IgD-negative memory B cell (primary cell): ENCODE results near the gene TNIK. TPM values are rescaled to one million over a fixed set of nuclear protein-coding genes. Genes with fewer than 3 reads are reported as not detected.

ENCODE experiments used
- H3K27ac Mint-ChIP-seq, 3 donors: one replicate each; pipeline ENCODE4 v1.8.0; 2020 to 2022; ENCODE audit warnings: mild to moderate bottlenecking in 3 of 3, mixed read lengths in 3 of 3, moderate library complexity in 1 of 3
- H3K27me3 Mint-ChIP-seq: one replicate; pipeline ENCODE4 v1.8.0; 2021; ENCODE audit warnings: mixed read lengths
- H3K36me3 Mint-ChIP-seq: one replicate; pipeline ENCODE4 v1.8.0; 2020; ENCODE audit warnings: mild to moderate bottlenecking, mixed read lengths
- H3K4me1 Mint-ChIP-seq, 3 donors: one replicate each; pipeline ENCODE4 v1.8.0; 2020 to 2022; ENCODE audit warnings: mixed read lengths in 3 of 3, mild to moderate bottlenecking in 1 of 3
- H3K4me3 Mint-ChIP-seq, 4 donors: one replicate each; pipeline ENCODE4 v1.8.0; 2020 to 2022; ENCODE audit warnings: mild to moderate bottlenecking in 4 of 4, mixed read lengths in 4 of 4, moderate library complexity in 3 of 4
- H3K9me3 Mint-ChIP-seq, 3 donors: one replicate each; pipeline ENCODE4 v1.8.0; 2020 to 2021; ENCODE audit warnings: mixed read lengths in 3 of 3, mild to moderate bottlenecking in 1 of 3
- polyA plus RNA-seq: library from polyadenylated mRNA; unstranded; fragments of 300-500 nt; fragmentation: Illumina TruSeq; gene quantifications from one replicate; pipeline ENCODE4 v1.2.3, GENCODE V29; 2021

TNIK gene
- polyA plus RNA-seq, 1 donor from 2014 or later, result 3.0 TPM

DNA sequence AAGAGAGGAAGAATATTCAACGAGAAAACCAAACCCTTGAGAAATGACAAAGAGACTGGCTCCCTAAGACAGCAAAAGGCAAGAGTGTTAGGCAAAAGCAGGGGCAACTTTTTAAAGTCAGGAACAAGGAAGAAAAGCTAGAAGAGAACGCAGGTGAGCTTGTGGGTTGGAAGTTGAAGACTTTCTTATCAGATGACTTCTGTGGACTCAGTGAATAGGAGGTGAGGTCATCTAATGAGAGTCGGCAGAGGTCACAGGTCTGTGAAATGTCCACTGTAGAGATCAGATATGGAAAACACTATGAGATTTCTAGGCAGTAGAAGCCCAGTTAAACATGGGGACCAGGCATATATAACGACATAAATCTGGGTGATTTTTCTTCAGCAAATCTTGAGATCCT, 27.2 kb upstream of the TNIK start:
- Mint-ChIP-seq H3K4me1 (peaks cover 5 to 8% (median 6%) of the 10 kb centered on the region in 3 donors), H3K27me3 (no peaks in the 10 kb centered on the region), H3K27ac (no peak overlapping the region), H3K9me3 (no peaks in the 10 kb centered on the region), H3K4me3 (no peak overlapping the region), H3K36me3 (no peaks in the 10 kb centered on the region)

GRCh38 chr3:171485338-171485737, 25.1 kb upstream of the TNIK start:
- Mint-ChIP-seq H3K4me1 (peaks cover 5 to 8% (median 8%) of the 10 kb centered on the region in 3 donors), H3K27ac (no peak overlapping the region), H3K4me3 (no peak overlapping the region), H3K9me3 (peaks cover 0 to 3% (median 0%) of the 10 kb centered on the region in 3 donors), H3K36me3 (no peaks in the 10 kb centered on the region), H3K27me3 (no peaks in the 10 kb centered on the region)

GRCh38 chr3:171481011-171481410, 20.8 kb upstream of the TNIK start:
- no peaks in the 10 kb centered on the region for H3K36me3 Mint-ChIP-seq
- H3K9me3 Mint-ChIP-seq, result peaks cover 0 to 3% (median 0%) of the 10 kb centered on the region in 3 donors
- H3K4me1 Mint-ChIP-seq, result peaks cover 6 to 8% (median 6%) of the 10 kb centered on the region in 3 donors
- no peak overlapping the region for H3K4me3 Mint-ChIP-seq
- H3K27me3 Mint-ChIP-seq, result no peaks in the 10 kb centered on the region
- no peak overlapping the region for H3K27ac Mint-ChIP-seq

DNA sequence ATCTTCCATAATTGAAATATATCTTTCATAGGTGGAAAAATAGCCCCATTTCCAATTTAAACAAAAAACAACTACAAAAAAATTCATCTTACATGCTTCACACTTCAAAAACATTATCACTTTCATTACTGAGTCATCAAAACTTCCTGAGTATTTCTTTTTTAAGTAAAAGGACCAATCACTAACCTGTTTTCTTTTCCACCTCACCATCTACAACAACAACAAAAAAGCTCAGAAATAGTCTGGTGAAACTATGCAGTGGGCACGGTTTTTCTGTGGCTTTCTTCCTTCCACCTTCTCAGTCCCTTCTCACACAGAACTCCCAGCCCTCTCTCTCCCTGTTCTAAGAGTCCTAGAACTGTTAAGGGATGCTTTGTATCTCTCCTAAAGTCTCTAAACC, 20.3 kb upstream of the TNIK start:
- Mint-ChIP-seq H3K27me3 (no peaks in the 10 kb centered on the region), H3K9me3 (peaks cover 0 to 3% (median 0%) of the 10 kb centered on the region in 3 donors), H3K4me1 (peaks cover 6 to 8% (median 6%) of the 10 kb centered on the region in 3 donors), H3K4me3 (no peak overlapping the region), H3K27ac (no peak overlapping the region), H3K36me3 (no peaks in the 10 kb centered on the region)

- H3K4me1 Mint-ChIP-seq, result peaks cover 6 to 8% (median 6%) of the 10 kb centered on the region in 3 donors
- no peak overlapping the region for H3K4me3 Mint-ChIP-seq
- peaks cover 4% of the 10 kb centered on the region for H3K27me3 Mint-ChIP-seq
- H3K27ac Mint-ChIP-seq, result no peak overlapping the region
- peaks cover 2% of the 10 kb centered on the region for H3K36me3 Mint-ChIP-seq
- H3K9me3 Mint-ChIP-seq, result peaks cover 0 to 3% (median 0%) of the 10 kb centered on the region in 3 donors
Measured at GRCh38 chr3:171476532-171477102, 16.4 kb upstream of the TNIK start.

DNA sequence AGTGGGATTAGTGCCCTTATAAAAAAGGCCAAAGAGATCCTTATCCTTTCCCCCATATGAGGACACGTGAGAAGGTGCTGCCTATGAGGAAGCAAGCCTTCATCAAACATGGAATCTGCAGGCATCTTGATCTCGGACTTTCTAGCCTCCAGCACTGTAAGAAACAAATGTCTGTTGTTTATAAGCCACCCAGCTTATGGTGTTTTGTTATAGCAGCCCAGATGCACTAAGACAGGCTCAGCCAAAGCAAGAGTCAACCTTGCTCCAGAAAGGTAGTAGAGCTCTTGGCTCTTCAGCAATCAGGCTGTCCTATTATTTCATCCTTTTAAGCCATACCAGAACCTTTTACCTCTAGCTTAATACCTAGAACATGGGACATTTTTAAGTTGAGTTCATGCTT, 12.3 kb upstream of the TNIK start:
- H3K27me3 Mint-ChIP-seq, result peaks cover 13% of the 10 kb centered on the region
- no peak overlapping the region for H3K4me3 Mint-ChIP-seq
- no peak overlapping the region for H3K27ac Mint-ChIP-seq
- no peaks in the 10 kb centered on the region for H3K9me3 Mint-ChIP-seq
- H3K36me3 Mint-ChIP-seq, result peaks cover 2% of the 10 kb centered on the region
- no peaks in the 10 kb centered on the region for H3K4me1 Mint-ChIP-seq

- Mint-ChIP-seq H3K9me3 (no peaks in the 10 kb centered on the region), H3K27ac (no peak overlapping the region), H3K36me3 (peaks cover 2% of the 10 kb centered on the region), H3K4me1 (no peaks in the 10 kb centered on the region), H3K4me3 (no peak overlapping the region), H3K27me3 (peaks cover 16% of the 10 kb centered on the region)
Measured at GRCh38 chr3:171470714-171471227, 10.6 kb upstream of the TNIK start.

GRCh38 chr3:171469376-171469775, 9.2 kb upstream of the TNIK start:
- Mint-ChIP-seq H3K27me3 (peaks cover 17% of the 10 kb centered on the region), H3K9me3 (no peaks in the 10 kb centered on the region), H3K27ac (no peak overlapping the region), H3K4me1 (no peaks in the 10 kb centered on the region), H3K4me3 (no peak overlapping the region), H3K36me3 (peaks cover 2% of the 10 kb centered on the region)

- peaks cover 17% of the 10 kb centered on the region for H3K27me3 Mint-ChIP-seq
- H3K9me3 Mint-ChIP-seq, result no peaks in the 10 kb centered on the region
- no peaks in the 10 kb centered on the region for H3K4me1 Mint-ChIP-seq
- H3K27ac Mint-ChIP-seq, result no peak overlapping the region
- peak overlapping the region in 1 of 4 donors; percentile 45 for H3K4me3 Mint-ChIP-seq
- H3K36me3 Mint-ChIP-seq, result peaks cover 1% of the 10 kb centered on the region
Measured at GRCh38 chr3:171468296-171468906, 8.2 kb upstream of the TNIK start.

GRCh38 chr3:171465763-171466162, 5.6 kb upstream of the TNIK start:
- Mint-ChIP-seq H3K27ac (peak overlapping the region in 1 of 3 donors; percentile 9), H3K9me3 (no peaks in the 10 kb centered on the region), H3K36me3 (no peaks in the 10 kb centered on the region), H3K4me3 (no peak overlapping the region), H3K27me3 (peaks cover 13% of the 10 kb centered on the region), H3K4me1 (peaks cover 3 to 7% (median 7%) of the 10 kb centered on the region in 3 donors)

DNA sequence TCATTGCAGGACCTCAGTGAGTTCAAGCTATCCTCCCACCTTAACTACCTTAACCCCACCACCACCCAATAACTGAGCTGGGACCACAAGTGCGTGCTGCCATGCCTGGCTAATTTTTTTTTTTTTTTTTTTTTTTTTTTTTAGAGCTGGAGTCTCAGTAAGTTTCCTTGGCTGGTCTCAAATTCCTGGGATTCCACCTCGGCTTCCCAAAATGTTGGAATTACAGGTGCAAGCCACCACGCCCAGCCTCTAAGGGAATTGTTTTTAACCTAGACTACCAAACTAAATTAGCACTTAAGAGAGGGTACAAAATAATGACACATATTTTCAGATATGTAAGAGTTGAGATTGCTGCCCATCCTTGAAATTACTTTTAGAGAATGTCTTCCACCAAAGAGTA, 4.3 kb upstream of the TNIK start:
- Mint-ChIP-seq H3K9me3 (no peaks in the 10 kb centered on the region), H3K4me3 (no peak overlapping the region), H3K36me3 (no peaks in the 10 kb centered on the region), H3K27ac (no peak overlapping the region), H3K4me1 (peaks cover 3 to 7% (median 7%) of the 10 kb centered on the region in 3 donors), H3K27me3 (peaks cover 13% of the 10 kb centered on the region)

DNA sequence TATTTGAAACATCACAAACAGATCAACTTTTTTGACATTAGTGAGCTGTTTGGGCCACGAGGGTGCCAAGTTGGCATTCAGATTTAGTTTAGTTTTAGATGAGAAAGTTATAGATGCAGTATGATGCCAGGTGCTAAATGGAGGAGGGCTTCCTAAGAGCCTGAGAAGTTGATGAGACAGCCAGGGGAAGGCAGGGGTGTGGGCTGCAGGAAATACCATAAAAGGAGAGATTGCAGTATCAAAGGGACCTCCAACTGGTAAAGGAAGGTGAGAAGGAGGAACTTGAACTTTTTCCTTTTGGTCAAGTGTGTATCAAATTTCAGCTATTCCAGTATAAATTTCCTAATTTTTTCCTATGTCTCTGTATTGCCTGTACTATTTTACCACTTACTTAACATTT, 2.0 kb upstream of the TNIK start:
- Mint-ChIP-seq H3K4me1 (peaks cover 22 to 25% (median 23%) of the 10 kb centered on the region in 3 donors), H3K36me3 (no peaks in the 10 kb centered on the region), H3K9me3 (no peaks in the 10 kb centered on the region), H3K27me3 (peaks cover 4% of the 10 kb centered on the region), H3K27ac (peak overlapping the region in 1 of 3 donors; percentile 65), H3K4me3 (peak overlapping the region in 1 of 4 donors; percentile 87)

DNA sequence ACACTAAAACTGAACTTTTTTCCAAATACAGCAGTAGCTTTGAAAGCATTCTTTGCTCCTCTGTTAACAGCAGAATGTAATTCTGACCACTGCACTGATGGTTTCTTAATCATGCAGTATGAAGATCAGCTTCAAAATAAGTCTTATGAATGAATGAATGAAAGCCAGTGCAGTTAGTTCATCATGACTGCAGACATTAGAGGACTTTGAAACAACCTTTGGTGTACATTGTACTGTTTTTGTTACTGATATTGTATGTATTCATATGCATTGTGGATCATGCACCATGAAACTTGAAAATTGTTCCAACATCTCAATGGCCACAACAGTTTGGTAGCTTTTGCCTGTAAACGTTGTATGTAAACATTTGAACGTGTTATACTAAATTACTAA, 1.3 kb upstream of the TNIK start:
- Mint-ChIP-seq H3K36me3 (no peaks in the 10 kb centered on the region), H3K4me3 (peak overlapping the region; percentile 87 to 97 (median 94)), H3K27ac (peak overlapping the region in 2 of 3 donors; percentile 1 to 67), H3K9me3 (no peaks in the 10 kb centered on the region), H3K27me3 (peaks cover 1% of the 10 kb centered on the region), H3K4me1 (peaks cover 22 to 25% (median 23%) of the 10 kb centered on the region in 3 donors)

- Mint-ChIP-seq H3K27ac (peak overlapping the region; percentile 67 to 92 (median 86)), H3K4me1 (peaks cover 22 to 25% (median 23%) of the 10 kb centered on the region in 3 donors), H3K36me3 (no peaks in the 10 kb centered on the region), H3K27me3 (peaks cover 1% of the 10 kb centered on the region), H3K9me3 (no peaks in the 10 kb centered on the region), H3K4me3 (peak overlapping the region; percentile 87 to 97 (median 94))
Measured at GRCh38 chr3:171460725-171461524, 720 bp upstream of the TNIK start.
